Mesendoderm (in vitro differentiated cells): ENCODE results near the gene CDC14A.

Experiments used
- DNase-seq: peaks from one replicate; pipeline ENCODE4 v3.0.0; 2013
- H2AK5ac ChIP-seq: 2 replicates; pipeline ENCODE4 v1.6.1; 2013; ENCODE audit warnings: low read length, inconsistent platforms
- H2BK120ac ChIP-seq: 2 replicates; pipeline ENCODE4 v1.6.1; 2013; ENCODE audit warnings: low read depth, mild to moderate bottlenecking, low read length, moderate library complexity, mixed read lengths
- H2BK15ac ChIP-seq: replicated peaks from 2 replicates; pipeline ENCODE4 v1.6.1; 2013; ENCODE audit warnings: low read depth, mild to moderate bottlenecking, moderate library complexity
- H2BK5ac ChIP-seq: 2 replicates; pipeline ENCODE4 v1.6.1; 2013; ENCODE audit warnings: low read length, inconsistent platforms
- H3K18ac ChIP-seq: 2 replicates; pipeline ENCODE4 v1.6.1; 2013; ENCODE audit warnings: mild to moderate bottlenecking, low read length, mixed read lengths
- H3K23ac ChIP-seq: one replicate; pipeline ENCODE4 v1.6.1; 2013; ENCODE audit warnings: low read length
- H3K27ac ChIP-seq: 2 replicates; pipeline ENCODE4 v1.5.1; 2013; ENCODE audit warnings: low read depth, mild to moderate bottlenecking, inconsistent platforms, low read length, moderate library complexity
- H3K27me3 ChIP-seq: 2 replicates; pipeline ENCODE4 v1.6.1; 2013; ENCODE audit warnings: low read length, control low read depth, mild to moderate bottlenecking, inconsistent platforms; ENCODE audit not compliant: insufficient read depth, poor library complexity
- H3K36me3 ChIP-seq: 2 replicates; pipeline ENCODE4 v1.6.1; 2013; ENCODE audit warnings: low read length, inconsistent platforms; ENCODE audit not compliant: control insufficient read depth, insufficient read depth
- H3K4ac ChIP-seq: one replicate; pipeline ENCODE4 v1.6.1; 2013; ENCODE audit warnings: low read depth, mild to moderate bottlenecking, low read length, moderate library complexity
- H3K4me1 ChIP-seq: 2 replicates; pipeline ENCODE4 v1.6.1; 2013; ENCODE audit warnings: low read depth, low read length, inconsistent platforms; ENCODE audit not compliant: control insufficient read depth
- H3K4me2 ChIP-seq: 2 replicates; pipeline ENCODE4 v1.6.1; 2013; ENCODE audit warnings: low read length
- H3K4me3 ChIP-seq: 2 replicates; pipeline ENCODE4 v1.5.1; 2013; ENCODE audit warnings: mild to moderate bottlenecking, low read length
- H3K56ac ChIP-seq: one replicate; pipeline ENCODE4 v1.6.1; 2013; ENCODE audit warnings: low read length
- H3K79me1 ChIP-seq: 2 replicates; pipeline ENCODE4 v1.6.1; 2013; ENCODE audit warnings: low read length, inconsistent platforms
- H3K79me2 ChIP-seq: 2 replicates; pipeline ENCODE4 v1.6.1; 2013; ENCODE audit warnings: mild to moderate bottlenecking, low read length; ENCODE audit not compliant: control insufficient read depth, insufficient read depth
- H3K9ac ChIP-seq: 2 replicates; pipeline ENCODE4 v1.6.1; 2013; ENCODE audit warnings: low read length, inconsistent platforms
- H4K5ac ChIP-seq: one replicate; pipeline ENCODE4 v1.6.1; 2013; ENCODE audit warnings: low read length
- H4K8ac ChIP-seq: one replicate; pipeline ENCODE4 v1.6.1; 2013; ENCODE audit warnings: low read depth, mild to moderate bottlenecking, control low read depth, low read length, moderate library complexity
- WGBS: extraction: QIAGEN DNeasy Blood & Tissue Kit; methylation state at CpG from one replicate; pipeline ENCODE4 v1.1.7; 2013; ENCODE audit warnings: low lambda C conversion rate, missing lambda C conversion rate; ENCODE audit not compliant: insufficient coverage; ENCODE audit errors: extremely low coverage; 5-methylcytosine and 5-hydroxymethylcytosine counted together

The CDC14A gene

GRCh38 chr1:100438375-100438774 lies 86.1 kb downstream of the CDC14A start:
- Histone ChIP-seq H3K56ac (no peak overlapping the region), H3K4me1 (peaks cover 9% of the 10 kb centered on the region), H3K79me1 (peaks cover 3% of the 10 kb centered on the region), H4K8ac (no peak overlapping the region), H3K23ac (no peak overlapping the region), H2BK5ac (no peak overlapping the region), H3K27me3 (no peaks in the 10 kb centered on the region), H3K4me3 (no peak overlapping the region), H3K27ac (no peak overlapping the region), H2BK15ac (no peak overlapping the region), H2BK120ac (no peak overlapping the region), H3K79me2 (no peaks in the 10 kb centered on the region), H2AK5ac (no peak overlapping the region), H3K36me3 (no peaks in the 10 kb centered on the region), H3K9ac (no peak overlapping the region), H3K4me2 (no peak overlapping the region), H3K4ac (no peak overlapping the region), H3K18ac (no peak overlapping the region), H4K5ac (no peak overlapping the region)
- DNase-seq: no peak
- WGBS: no CpG with 5 or more reads among the region's 1 CpG

- Histone ChIP-seq H2AK5ac (no peak overlapping the region), H3K56ac (no peak overlapping the region), H3K27me3 (no peaks in the 10 kb centered on the region), H4K8ac (no peak overlapping the region), H3K23ac (no peak overlapping the region), H3K4me3 (no peak overlapping the region), H3K4ac (no peak overlapping the region), H3K18ac (peak overlapping the region; percentile 32), H2BK5ac (peak overlapping the region; percentile 17), H3K27ac (no peak overlapping the region), H2BK15ac (no peak overlapping the region), H3K9ac (no peak overlapping the region), H3K79me2 (no peaks in the 10 kb centered on the region), H3K4me1 (peaks cover 9% of the 10 kb centered on the region), H2BK120ac (no peak overlapping the region), H3K4me2 (no peak overlapping the region), H3K79me1 (peaks cover 3% of the 10 kb centered on the region), H4K5ac (no peak overlapping the region), H3K36me3 (no peaks in the 10 kb centered on the region)
- no CpG with 5 or more reads among the region's 3 CpGs for WGBS
- DNase-seq: no peak
These were observed 86.5 kb downstream of the CDC14A start for GRCh38 chr1:100438789-100439188.

- Histone ChIP-seq H3K23ac (no peak overlapping the region), H3K36me3 (no peaks in the 10 kb centered on the region), H3K4me2 (no peak overlapping the region), H3K18ac (no peak overlapping the region), H2BK15ac (no peak overlapping the region), H3K4me3 (no peak overlapping the region), H3K79me2 (no peaks in the 10 kb centered on the region), H3K79me1 (peaks cover 3% of the 10 kb centered on the region), H3K4ac (no peak overlapping the region), H3K4me1 (peaks cover 6% of the 10 kb centered on the region), H2AK5ac (no peak overlapping the region), H4K5ac (no peak overlapping the region), H3K9ac (no peak overlapping the region), H3K27ac (no peak overlapping the region), H4K8ac (no peak overlapping the region), H2BK5ac (no peak overlapping the region), H2BK120ac (no peak overlapping the region), H3K56ac (no peak overlapping the region), H3K27me3 (no peaks in the 10 kb centered on the region)
- WGBS: no CpG with 5 or more reads among the region's 4 CpGs
- peak; percentile 95 for DNase-seq
These were observed 87.9 kb downstream of the CDC14A start for GRCh38 chr1:100440075-100440809.

- no peak overlapping the region for H3K56ac ChIP-seq
- H3K27ac ChIP-seq: no peak overlapping the region
- H3K4ac ChIP-seq: no peak overlapping the region
- no peak overlapping the region for H4K8ac ChIP-seq
- H2BK5ac ChIP-seq: no peak overlapping the region
- no peak overlapping the region for H3K4me3 ChIP-seq
- no CpG with 5 or more reads among the region's 2 CpGs for WGBS
- peaks cover 3% of the 10 kb centered on the region for H3K79me1 ChIP-seq
- no peak overlapping the region for H3K23ac ChIP-seq
- no peak overlapping the region for H2BK15ac ChIP-seq
- DNase-seq: no peak
- H3K27me3 ChIP-seq: no peaks in the 10 kb centered on the region
- no peak overlapping the region for H3K18ac ChIP-seq
- H3K79me2 ChIP-seq: no peaks in the 10 kb centered on the region
- no peak overlapping the region for H3K4me2 ChIP-seq
- no peak overlapping the region for H2BK120ac ChIP-seq
- no peaks in the 10 kb centered on the region for H3K36me3 ChIP-seq
- H2AK5ac ChIP-seq: no peak overlapping the region
- H3K9ac ChIP-seq: no peak overlapping the region
- no peak overlapping the region for H4K5ac ChIP-seq
- peaks cover 6% of the 10 kb centered on the region for H3K4me1 ChIP-seq
These were observed 88.8 kb downstream of the CDC14A start for GRCh38 chr1:100441146-100441545.

- H3K27me3 ChIP-seq: no peaks in the 10 kb centered on the region
These were observed 89.3 kb downstream of the CDC14A start for GRCh38 chr1:100441651-100442050.

More at GRCh38 chr1:100441651-100442050, 89.3 kb downstream of the CDC14A start:
- H2BK5ac ChIP-seq: no peak overlapping the region
- H4K5ac ChIP-seq: no peak overlapping the region
- peaks cover 3% of the 10 kb centered on the region for H3K79me1 ChIP-seq
- H3K9ac ChIP-seq: no peak overlapping the region
- no peak overlapping the region for H4K8ac ChIP-seq
- H3K4me2 ChIP-seq: no peak overlapping the region
- no peaks in the 10 kb centered on the region for H3K79me2 ChIP-seq
- no peak overlapping the region for H3K4ac ChIP-seq
- no peak overlapping the region for H2BK120ac ChIP-seq
- no peak overlapping the region for H3K23ac ChIP-seq
- H3K4me3 ChIP-seq: no peak overlapping the region
- no peak overlapping the region for H3K56ac ChIP-seq
- no peak overlapping the region for H3K18ac ChIP-seq
- no CpG with 5 or more reads among the region's 1 CpG for WGBS
- H3K27ac ChIP-seq: no peak overlapping the region
- H2AK5ac ChIP-seq: no peak overlapping the region
- H3K4me1 ChIP-seq: peaks cover 6% of the 10 kb centered on the region
- H3K36me3 ChIP-seq: no peaks in the 10 kb centered on the region
- H2BK15ac ChIP-seq: no peak overlapping the region
- DNase-seq: no peak
